GM12878 (cell line): ENCODE results near the gene AK5. TPM values are rescaled to one million over a fixed set of nuclear protein-coding genes. Genes with fewer than 3 reads are reported as not detected.

Experiments used
- ATAC-seq: fragments of 200-7000 bp; cut with Tn5 transposase; 3 replicates; pipeline ENCODE4 v1.9.1; 2020; ENCODE audit warnings: mild to moderate bottlenecking, moderate library complexity
- BruUV-seq: library from RNA; stranded (reverse); fragments of 400-500 nt; replicated peaks from 2 replicates; lab custom pipeline; 2021; lab: Mats Ljungman, UMichigan
- CTCF ChIA-PET: fragments of 300-600 bp; sonication (Branson Sonifier 250); formaldehyde crosslinking; extraction: SDS; loops from one replicate; lab custom pipeline; 2021; ENCODE audit warnings: inconsistent platforms; lab: Yijun Ruan, JAX
- POLR2A ChIA-PET: fragments of 350-600 bp; formaldehyde crosslinking; extraction: SDS; loops from one replicate; lab custom pipeline; 2021; ENCODE audit warnings: inconsistent platforms; lab: Charles Lee
- RAD21 ChIA-PET: fragments of 300-600 bp; sonication (Branson Sonifier 250); formaldehyde crosslinking; loops from one replicate; lab custom pipeline; 2023; ENCODE audit warnings: antibody characterized with exemption; ENCODE audit not compliant: unreplicated experiment; lab: Charles Lee
- SMC1A ChIA-PET: fragments of 300-600 bp; sonication (Branson Sonifier 250); formaldehyde crosslinking; loops from one replicate; lab custom pipeline; 2023; ENCODE audit not compliant: unreplicated experiment, uncharacterized antibody; lab: Charles Lee
- DNase-seq: peaks from one replicate; pipeline ENCODE4 v3.0.0-alpha.2; 2011; ENCODE audit warnings: low read depth, low spot score
- FAIRE-seq: peaks from 3 replicates; lab custom pipeline; 2011; peaks lifted over from hg19 to GRCh38; lab: Jason Lieb, UNC
- H2AFZ ChIP-seq: 2 replicates; pipeline ENCODE4 v1.6.0; 2011; ENCODE audit warnings: low read depth, low read length, control low read depth; ENCODE audit not compliant: control insufficient read depth
- H3K27ac ChIP-seq: 2 replicates; pipeline ENCODE4 v1.5.1; 2011; ENCODE audit warnings: control low read depth; ENCODE audit not compliant: control insufficient read depth, insufficient read depth
- H3K27me3 ChIP-seq, 2 experiments: replicated peaks in 1 of 2; 2 replicates each; pipeline versions ENCODE4 v1.6.0 to v1.6.1; 2011; ENCODE audit warnings: low read length in 1 of 2; ENCODE audit not compliant: control insufficient read depth in 2 of 2, insufficient read depth in 2 of 2
- H3K36me3 ChIP-seq, 2 experiments: 2 replicates each; pipeline ENCODE4 v1.5.1; 2011; ENCODE audit warnings: low read length in 1 of 2; ENCODE audit not compliant: control insufficient read depth in 2 of 2, insufficient read depth in 2 of 2
- H3K4me1 ChIP-seq: 2 replicates; pipeline ENCODE4 v1.6.1; 2011; ENCODE audit warnings: mild to moderate bottlenecking, low read length, moderate library complexity, mixed read lengths; ENCODE audit not compliant: control insufficient read depth, insufficient read depth
- H3K4me2 ChIP-seq: 2 replicates; pipeline ENCODE4 v1.6.0; 2011; ENCODE audit warnings: control low read depth; ENCODE audit not compliant: control insufficient read depth, insufficient read depth
- H3K4me3 ChIP-seq: fragments of 200-600 bp; sonication (generic); 2 replicates; pipeline ENCODE4 v1.5.1; 2016
- H3K79me2 ChIP-seq: 2 replicates; pipeline ENCODE4 v1.6.0; 2011; ENCODE audit warnings: low read length; ENCODE audit not compliant: control insufficient read depth, insufficient read depth
- H3K9ac ChIP-seq: 2 replicates; pipeline ENCODE4 v1.8.0; 2011; ENCODE audit warnings: low read length, control low read depth, mixed read lengths; ENCODE audit not compliant: control insufficient read depth, insufficient read depth
- H3K9me3 ChIP-seq: replicated peaks from 3 replicates; pipeline ENCODE4 v1.5.1; 2011; ENCODE audit warnings: mild to moderate bottlenecking, low read length; ENCODE audit not compliant: control insufficient read depth, insufficient read depth
- H4K20me1 ChIP-seq: 2 replicates; pipeline ENCODE4 v1.6.0; 2011; ENCODE audit not compliant: control insufficient read depth, insufficient read depth
- ATF2 ChIP-seq: IDR thresholded peaks from 2 replicates; pipeline ENCODE4 v1.6.1; 2012; ENCODE audit warnings: low read length, inconsistent platforms
- BHLHE40 ChIP-seq, 2 experiments: fragments of 450-650 bp in 1 of 2; IDR thresholded peaks; 2 replicates each; pipeline ENCODE4 v1.6.1; 2011 to 2017; ENCODE audit warnings: low read depth in 2 of 2, borderline replicate concordance in 1 of 2, improper control_type of control experiment in 1 of 2, low read length in 1 of 2, mild to moderate bottlenecking in 1 of 2
- IRF3 ChIP-seq: fragments of 450-650 bp; IDR thresholded peaks from 2 replicates; pipeline ENCODE4 v1.6.1; 2014; ENCODE audit warnings: mild to moderate bottlenecking
- MAX ChIP-seq: IDR thresholded peaks from 2 replicates; pipeline ENCODE4 v1.6.1; 2012; ENCODE audit warnings: low read depth, low read length, improper control_type of control experiment
- MEF2B ChIP-seq: fragments of 450-650 bp; IDR thresholded peaks from 2 replicates; pipeline ENCODE4 v1.6.1; 2018; ENCODE audit warnings: mild to moderate bottlenecking, moderate library complexity; ENCODE audit not compliant: partially characterized antibody, poor library complexity, severe bottlenecking
- MTA2 ChIP-seq: fragments of 450-650 bp; IDR thresholded peaks from 2 replicates; pipeline ENCODE4 v1.6.1; 2016; ENCODE audit warnings: low read depth, mild to moderate bottlenecking, moderate library complexity
- MYB ChIP-seq: fragments of 150-350 bp; IDR thresholded peaks from 2 replicates; pipeline ENCODE4 v1.6.1; 2014; ENCODE audit warnings: mild to moderate bottlenecking, low read depth, low read length, borderline replicate concordance
- PAX5 ChIP-seq: IDR thresholded peaks from 2 replicates; pipeline ENCODE4 v1.6.1; 2011; ENCODE audit warnings: low read depth, low read length, borderline replicate concordance
- PBX3 ChIP-seq: IDR thresholded peaks from 2 replicates; pipeline ENCODE4 v1.6.1; 2011; ENCODE audit warnings: mild to moderate bottlenecking, low read depth, low read length, moderate library complexity; ENCODE audit not compliant: insufficient replicate concordance
- RELA ChIP-seq: fragments of 450-650 bp; IDR thresholded peaks from 2 replicates; pipeline ENCODE4 v1.8.0; 2014; ENCODE audit warnings: borderline replicate concordance; ENCODE audit not compliant: partially characterized antibody
- STAT1 ChIP-seq: fragments of 450-650 bp; conservative IDR thresholded peaks from 2 replicates; pipeline ENCODE4 v1.6.1; 2014; ENCODE audit warnings: antibody characterized with exemption, mild to moderate bottlenecking
- TCF3 ChIP-seq: IDR thresholded peaks from 2 replicates; pipeline ENCODE4 v1.6.1; 2012; ENCODE audit warnings: low read depth, mild to moderate bottlenecking, low read length, borderline replicate concordance; ENCODE audit not compliant: insufficient read depth
- ZBTB33 ChIP-seq: fragments of 450-650 bp; IDR thresholded peaks from 2 replicates; pipeline ENCODE4 v1.6.1; 2017; ENCODE audit warnings: mild to moderate bottlenecking
- ZNF274 ChIP-seq: IDR thresholded peaks from one replicate; pipeline ENCODE4 v1.8.0; 2011; ENCODE audit not compliant: insufficient read length, insufficient read depth
- WGBS: methylation state at CpG from one replicate; pipeline ENCODE4 v1.1.6; 2016; ENCODE audit warnings: low lambda C conversion rate; ENCODE audit not compliant: insufficient replicate concordance, insufficient coverage; ENCODE audit errors: missing lambda C conversion rate; 5-methylcytosine and 5-hydroxymethylcytosine counted together
- in situ Hi-C: fragments of 300-500 bp; cut with MboI; formaldehyde crosslinking; loops from 9 replicates; pipeline ENCODE4 v1.14.3; 2018; ENCODE audit warnings: mixed read lengths
- intact Hi-C: fragments of 100-400 bp; cut with micrococcal nuclease; formaldehyde crosslinking; loops from one replicate; pipeline ENCODE4 v1.14.2; 2022; ENCODE audit not compliant: unreplicated experiment
- polyA plus RNA-seq, 11 experiments: library from polyadenylated mRNA; depleted of rRNA in 4 of 11; unstranded in 6 of 11; stranded (reverse) in 5 of 11; fragments of >200 nt; fragmentation: Nextera tagmentation in 4 of 11; fragmentation: Illumina TruSeq in 1 of 11; extraction: Ambion mirVana in 4 of 11; extraction: Trizol in 1 of 11; gene quantifications; 1 replicate in 1 of 11; 2 replicates in 10 of 11; pipeline versions ENCODE4 v1.2.1 to v1.2.3, GENCODE V29; 2011 to 2016; ENCODE audit warnings: inconsistent platforms in 2 of 11, missing spikeins in 2 of 11, low read depth in 1 of 11
- total RNA-seq, 4 experiments: library from RNA; depleted of rRNA in 3 of 4; stranded (reverse); fragments of >200 nt in 3 of 4; fragmentation: Illumina TruSeq in 1 of 4; extraction: Trizol in 1 of 4; gene quantifications; 2 replicates each; pipeline versions ENCODE4 v1.2.1 to v1.2.3, GENCODE V29; 2013 to 2021

The AK5 gene
- total and polyA plus RNA-seq, 10 of the 15 experiments (the other 5 are each of a cell fraction or from before 2014, with no cell fraction given) = 0.08 to 0.33 TPM; not detected in 8

- TF ChIP-seq MYB = no peak
- no peak for TF ChIP-seq PBX3
- TF ChIP-seq TCF3 = no peak
- no peak for TF ChIP-seq ZBTB33
These were observed 228.1 kb downstream of the AK5 start (continued) for GRCh38 chr1:77509898-77510297.

- ChIA-PET SMC1A (interaction anchor here (0.7 to 1.8 kb wide), 3 partner anchors 25 to 226 kb away, joined by 3 to 5 read pairs (median 4); no protein-coding TSS in a partner anchor), RAD21 (no interaction called here), POLR2A (no interaction called here), CTCF (interaction anchor here (1.6 kb wide), 1 partner anchor 21 kb away, joined by 4 read pairs; no protein-coding TSS in a partner anchor)
- H3K4me2 ChIP-seq = no peak overlapping the region
- FAIRE-seq = no peak
- no peaks in the 10 kb centered on the region for H3K36me3 ChIP-seq
- no peak overlapping the region for H2AFZ ChIP-seq
- no TSS peak for BruUV-seq
- 37% methylated on average over 2 of the region's 2 CpGs for WGBS
- no peak for ATAC-seq
- no peaks in the 10 kb centered on the region for H3K4me1 ChIP-seq
- no peaks in the 10 kb centered on the region for H3K9me3 ChIP-seq
- no peak overlapping the region for H3K9ac ChIP-seq
- intact Hi-C loops = no loop called here
- no peak for DNase-seq
- H3K27me3 ChIP-seq = no peaks in the 10 kb centered on the region
- H4K20me1 ChIP-seq = no peaks in the 10 kb centered on the region
- H3K79me2 ChIP-seq = no peaks in the 10 kb centered on the region
- no peak overlapping the region for H3K4me3 ChIP-seq
- H3K27ac ChIP-seq = no peak overlapping the region
- in situ Hi-C loops = no loop called here
- TF ChIP-seq ATF2 (no peak), MAX (no peak), RELA (no peak), PAX5 (no peak), IRF3 (no peak), STAT1 (no peak), BHLHE40 (IDR thresholded peaks at IDR 0.05; ENCODE audit: borderline replicate concordance in 1 of 2, low read depth in 2 of 2, low read length in 1 of 2) (no peak), ZNF274 (no peak), MEF2B (no peak), MTA2 (no peak)
These were observed 229.6 kb downstream of the AK5 start for GRCh38 chr1:77511440-77511840.
